ENCODE data around the gene P2RX6.

DNA sequence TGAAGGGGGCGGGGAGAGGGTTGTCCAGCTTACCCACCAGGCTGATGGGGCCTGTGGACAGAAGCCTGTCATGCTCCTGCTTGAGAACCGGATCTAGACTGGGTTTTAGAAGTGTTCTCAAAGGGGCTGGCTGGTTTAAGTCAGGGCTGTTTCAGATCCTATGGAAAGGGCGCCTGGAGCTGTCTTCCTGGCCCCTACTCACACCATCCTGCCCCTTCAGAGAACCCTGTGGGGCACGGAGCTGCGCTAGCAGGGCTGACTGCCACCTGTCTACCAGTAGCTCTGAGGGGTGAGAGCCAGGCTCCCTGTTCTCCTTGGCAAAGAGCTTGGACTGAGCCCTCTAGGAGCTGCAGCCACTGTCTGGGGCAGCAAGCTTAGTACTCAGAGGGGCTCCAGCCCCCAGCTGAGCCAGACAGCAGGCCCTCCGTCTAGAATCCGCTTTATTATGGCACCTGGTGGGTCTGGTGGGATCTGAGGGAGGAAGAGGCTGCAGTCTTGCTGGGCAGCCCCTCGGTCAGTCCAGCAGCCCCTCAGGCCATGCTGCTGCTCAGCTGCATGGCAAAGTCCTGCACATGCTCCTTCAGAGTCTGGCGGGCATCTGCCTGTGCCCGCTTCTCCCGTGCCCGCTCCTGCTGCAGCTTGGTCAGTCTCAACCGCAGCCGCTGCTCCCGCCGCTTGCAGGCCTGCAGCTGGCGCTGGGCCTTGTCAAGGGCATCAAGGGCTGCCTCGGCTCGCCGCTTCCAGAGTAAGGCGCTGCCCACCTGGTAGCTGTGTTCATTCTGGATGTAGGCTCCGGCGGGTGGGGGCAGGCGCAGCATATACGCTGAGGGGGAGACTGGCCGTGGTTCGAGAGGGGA is 15.4 kb upstream of the P2RX6 start:
- TF ChIP-seq EZH2 (IDR thresholded peaks at IDR 0.05; ENCODE audit: insufficient read depth, poor library complexity, severe bottlenecking) = no peak
- no peak for TF ChIP-seq EZH2phosphoT487 (IDR thresholded peaks at IDR 0.05; ENCODE audit: insufficient read depth, low read depth)
